GM12878 (cell line): ENCODE measurements around the gene HCFC1R1. TPM values are rescaled to one million over a fixed set of nuclear protein-coding genes. Genes with fewer than 3 reads are reported as not detected.

Experiments used
- BHLHE40 ChIP-seq, 2 experiments: fragments of 450-650 bp in 1 of 2; IDR thresholded peaks; 2 replicates each; pipeline ENCODE4 v1.6.1; 2011 to 2017; ENCODE audit warnings: low read depth in 2 of 2, borderline replicate concordance in 1 of 2, improper control_type of control experiment in 1 of 2, low read length in 1 of 2, mild to moderate bottlenecking in 1 of 2
- CHD2 ChIP-seq: IDR thresholded peaks from 2 replicates; pipeline ENCODE4 v1.6.1; 2011; ENCODE audit warnings: low read depth, low read length, improper control_type of control experiment, borderline replicate concordance
- CREB1 ChIP-seq: IDR thresholded peaks from 2 replicates; pipeline ENCODE4 v1.6.1; 2012; ENCODE audit warnings: low read depth, mild to moderate bottlenecking, inconsistent platforms
- ETV6 ChIP-seq, 2 experiments: fragments of 450-650 bp in 1 of 2; IDR thresholded peaks in 1 of 2; conservative IDR thresholded peaks in 1 of 2; 2 replicates each; pipeline ENCODE4 v1.6.1; 2014; ENCODE audit warnings: antibody characterized with exemption in 1 of 2, borderline replicate concordance in 1 of 2, low read depth in 1 of 2, mild to moderate bottlenecking in 1 of 2, moderate library complexity in 1 of 2
- GATAD2B ChIP-seq: fragments of 450-650 bp; conservative IDR thresholded peaks from 2 replicates; pipeline ENCODE4 v1.6.1; 2017; ENCODE audit warnings: low read depth, mild to moderate bottlenecking, moderate library complexity
- HDAC2 ChIP-seq: fragments of 200-600 bp; sonication (generic); IDR thresholded peaks from 2 replicates; pipeline ENCODE4 v1.6.1; 2017
- HDAC6 ChIP-seq: fragments of 200-600 bp; sonication (generic); IDR thresholded peaks from one replicate; pipeline ENCODE4 v1.8.0; 2017; ENCODE audit warnings: antibody characterized with exemption; ENCODE audit not compliant: unreplicated experiment
- IKZF1 ChIP-seq: fragments of 450-650 bp; conservative IDR thresholded peaks from 2 replicates; pipeline ENCODE4 v1.6.1; 2017; ENCODE audit warnings: antibody characterized with exemption, mild to moderate bottlenecking
- IKZF2 ChIP-seq, 2 experiments: fragments of 450-650 bp; IDR thresholded peaks; 2 replicates each; pipeline ENCODE4 v1.6.1; 2017; ENCODE audit warnings: mild to moderate bottlenecking in 2 of 2, moderate library complexity in 2 of 2
- JUNB ChIP-seq: IDR thresholded peaks from 2 replicates; pipeline ENCODE4 v1.6.1; 2016; ENCODE audit warnings: antibody characterized with exemption, mild to moderate bottlenecking
- JUND ChIP-seq: IDR thresholded peaks from 2 replicates; pipeline ENCODE4 v1.6.1; 2012; ENCODE audit warnings: low read depth, mild to moderate bottlenecking, low read length, improper control_type of control experiment, moderate library complexity
- LARP7 ChIP-seq: fragments of 450-650 bp; IDR thresholded peaks from 2 replicates; pipeline ENCODE4 v1.6.1; 2017; ENCODE audit warnings: mild to moderate bottlenecking
- MAX ChIP-seq: IDR thresholded peaks from 2 replicates; pipeline ENCODE4 v1.6.1; 2012; ENCODE audit warnings: low read depth, low read length, improper control_type of control experiment
- MTA3 ChIP-seq: IDR thresholded peaks from 2 replicates; pipeline ENCODE4 v1.6.1; 2012; ENCODE audit warnings: low read length, inconsistent platforms, borderline replicate concordance
- NFYB ChIP-seq: IDR thresholded peaks from 2 replicates; pipeline ENCODE4 v1.6.1; 2011; ENCODE audit warnings: low read depth, mild to moderate bottlenecking, low read length, improper control_type of control experiment, moderate library complexity; ENCODE audit not compliant: insufficient read depth
- POLR2AphosphoS5 ChIP-seq: IDR thresholded peaks from 2 replicates; pipeline ENCODE4 v1.6.1; 2011; ENCODE audit warnings: mild to moderate bottlenecking, low read length, inconsistent platforms
- RAD51 ChIP-seq: fragments of 450-650 bp; IDR thresholded peaks from 2 replicates; pipeline ENCODE4 v1.6.1; 2016; ENCODE audit warnings: moderate library complexity, mild to moderate bottlenecking, inconsistent platforms
- SMAD1 ChIP-seq: fragments of 450-650 bp; IDR thresholded peaks from 2 replicates; pipeline ENCODE4 v1.6.1; 2018; ENCODE audit warnings: mild to moderate bottlenecking, low read depth; ENCODE audit not compliant: partially characterized antibody
- SMARCA5 ChIP-seq: fragments of 450-650 bp; IDR thresholded peaks from 2 replicates; pipeline ENCODE4 v1.6.1; 2017; ENCODE audit warnings: mild to moderate bottlenecking
- SMC3 ChIP-seq: IDR thresholded peaks from 2 replicates; pipeline ENCODE4 v1.6.1; 2011; ENCODE audit warnings: low read length, improper control_type of control experiment, borderline replicate concordance
- STAT1 ChIP-seq: fragments of 450-650 bp; conservative IDR thresholded peaks from 2 replicates; pipeline ENCODE4 v1.6.1; 2014; ENCODE audit warnings: antibody characterized with exemption, mild to moderate bottlenecking
- YY1 ChIP-seq: IDR thresholded peaks from 2 replicates; pipeline ENCODE4 v1.6.1; 2011; ENCODE audit warnings: low read depth, mild to moderate bottlenecking, low read length
- ZBTB4 ChIP-seq: fragments of 450-650 bp; formaldehyde crosslinking; IDR thresholded peaks from 2 replicates; pipeline ENCODE4 v1.4.0; 2022; ENCODE audit warnings: mild to moderate bottlenecking, moderate library complexity
- ZNF217 ChIP-seq: fragments of 450-650 bp; IDR thresholded peaks from 2 replicates; pipeline ENCODE4 v1.6.1; 2017; ENCODE audit warnings: antibody characterized with exemption, mild to moderate bottlenecking
- ZNF24 ChIP-seq: fragments of 450-650 bp; IDR thresholded peaks from 2 replicates; pipeline ENCODE4 v1.6.1; 2017; ENCODE audit warnings: antibody characterized with exemption, mild to moderate bottlenecking
- ZNF384 ChIP-seq: IDR thresholded peaks from 2 replicates; pipeline ENCODE4 v1.6.1; 2012; ENCODE audit warnings: low read depth, mild to moderate bottlenecking, low read length, improper control_type of control experiment, borderline replicate concordance
- polyA plus RNA-seq, 11 experiments: library from polyadenylated mRNA; depleted of rRNA in 4 of 11; unstranded in 6 of 11; stranded (reverse) in 5 of 11; fragments of >200 nt; fragmentation: Nextera tagmentation in 4 of 11; fragmentation: Illumina TruSeq in 1 of 11; extraction: Ambion mirVana in 4 of 11; extraction: Trizol in 1 of 11; gene quantifications; 1 replicate in 1 of 11; 2 replicates in 10 of 11; pipeline versions ENCODE4 v1.2.1 to v1.2.3, GENCODE V29; 2011 to 2016; ENCODE audit warnings: inconsistent platforms in 2 of 11, missing spikeins in 2 of 11, low read depth in 1 of 11
- total RNA-seq, 4 experiments: library from RNA; depleted of rRNA in 3 of 4; stranded (reverse); fragments of >200 nt in 3 of 4; fragmentation: Illumina TruSeq in 1 of 4; extraction: Trizol in 1 of 4; gene quantifications; 2 replicates each; pipeline versions ENCODE4 v1.2.1 to v1.2.3, GENCODE V29; 2013 to 2021
- TF ChIP-seq, protein P1 (sequence below): IDR thresholded peaks from 2 replicates; pipeline ENCODE4 v1.6.1; 2011; ENCODE audit warnings: borderline replicate concordance, low read depth, mild to moderate bottlenecking, moderate library complexity, mixed read lengths, low read length; ENCODE audit not compliant: insufficient read depth; ENCODE audit errors: extremely low read length
- TF ChIP-seq, protein P2 (sequence below): IDR thresholded peaks from 2 replicates; pipeline ENCODE4 v1.6.1; 2012; ENCODE audit warnings: low read depth, low read length, improper control_type of control experiment

The HCFC1R1 gene
- total and polyA plus RNA-seq, 10 of the 15 experiments (the other 5 are each of a cell fraction or from before 2014, with no cell fraction given): 2.8 to 42.5 (median 20.4) TPM

DNA sequence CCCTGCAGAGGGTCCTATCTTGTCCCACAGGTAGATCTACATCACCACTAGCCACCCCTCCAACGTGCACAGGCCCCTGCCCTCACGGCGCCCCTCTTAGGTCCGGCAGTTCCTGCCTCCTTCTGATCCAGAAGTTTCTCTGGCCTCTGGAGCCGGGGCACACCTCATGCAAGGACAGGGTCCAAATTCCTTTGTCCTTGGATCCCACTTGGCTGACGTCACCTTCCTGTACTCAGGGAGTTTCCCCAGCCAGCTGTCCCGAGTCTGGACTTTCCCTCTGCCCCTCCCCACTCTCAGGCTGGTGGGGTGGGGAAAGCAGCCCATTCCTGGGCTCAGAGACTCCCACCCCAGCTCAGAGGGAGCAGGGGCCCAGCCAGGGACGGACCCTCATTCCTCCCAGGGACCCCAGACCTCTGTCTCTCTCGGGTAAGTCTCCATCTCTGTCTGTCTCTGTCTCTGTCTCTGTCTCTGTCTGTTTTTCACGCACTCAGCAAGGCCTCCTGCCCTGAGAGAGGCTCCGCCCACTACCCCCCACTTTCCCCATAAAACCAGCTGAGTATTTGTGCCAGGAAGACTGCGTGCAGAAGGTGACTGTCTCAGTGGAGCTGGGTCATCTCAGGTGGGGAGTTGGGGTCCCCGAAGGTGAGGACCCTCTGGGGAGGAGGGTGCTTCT, 41.5 kb upstream of the HCFC1R1 start, which contains the start of gene IL32 (continued):
- TF ChIP-seq CHD2: peak; percentile 74
- no peak for TF ChIP-seq HDAC6
- TF ChIP-seq YY1: no peak
- peak; percentile 93 for TF ChIP-seq IKZF1
- TF ChIP-seq ZNF24: no peak
- TF ChIP-seq MAX: no peak; the same call in 1 of the 2 replicates
- TF ChIP-seq SMC3: no peak
- TF ChIP-seq ETV6 (conservative IDR thresholded peaks at IDR 0.05 in 1 of 2, IDR thresholded peaks at IDR 0.05 in 1 of 2; ENCODE audit: borderline replicate concordance in 1 of 2, low read depth in 1 of 2): no peak
- no peak for TF ChIP-seq HDAC2
- no peak for TF ChIP-seq ZNF384
- TF ChIP-seq BHLHE40 (IDR thresholded peaks at IDR 0.05; ENCODE audit: borderline replicate concordance in 1 of 2, low read depth in 2 of 2, low read length in 1 of 2): peak in 1 of 2 experiments; percentile 24; a peak in 1 of 4 replicates
- TF ChIP-seq, protein P1, sequence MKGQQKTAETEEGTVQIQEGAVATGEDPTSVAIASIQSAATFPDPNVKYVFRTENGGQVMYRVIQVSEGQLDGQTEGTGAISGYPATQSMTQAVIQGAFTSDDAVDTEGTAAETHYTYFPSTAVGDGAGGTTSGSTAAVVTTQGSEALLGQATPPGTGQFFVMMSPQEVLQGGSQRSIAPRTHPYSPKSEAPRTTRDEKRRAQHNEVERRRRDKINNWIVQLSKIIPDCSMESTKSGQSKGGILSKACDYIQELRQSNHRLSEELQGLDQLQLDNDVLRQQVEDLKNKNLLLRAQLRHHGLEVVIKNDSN: no peak
- no peak for TF ChIP-seq SMAD1
- 0 out of 2 replicates have a peak, but pooled peaks have one; percentile 32 for TF ChIP-seq LARP7
- TF ChIP-seq MTA3: no peak
- no peak for TF ChIP-seq NFYB
- peak; percentile 86 to 88 for TF ChIP-seq IKZF2 (IDR thresholded peaks at IDR 0.05)
- TF ChIP-seq GATAD2B: peak; percentile 69
- TF ChIP-seq CREB1: peak; percentile 68
- TF ChIP-seq ZBTB4: no peak
- no peak for TF ChIP-seq JUND
- no peak for TF ChIP-seq STAT1
- TF ChIP-seq, protein P2, sequence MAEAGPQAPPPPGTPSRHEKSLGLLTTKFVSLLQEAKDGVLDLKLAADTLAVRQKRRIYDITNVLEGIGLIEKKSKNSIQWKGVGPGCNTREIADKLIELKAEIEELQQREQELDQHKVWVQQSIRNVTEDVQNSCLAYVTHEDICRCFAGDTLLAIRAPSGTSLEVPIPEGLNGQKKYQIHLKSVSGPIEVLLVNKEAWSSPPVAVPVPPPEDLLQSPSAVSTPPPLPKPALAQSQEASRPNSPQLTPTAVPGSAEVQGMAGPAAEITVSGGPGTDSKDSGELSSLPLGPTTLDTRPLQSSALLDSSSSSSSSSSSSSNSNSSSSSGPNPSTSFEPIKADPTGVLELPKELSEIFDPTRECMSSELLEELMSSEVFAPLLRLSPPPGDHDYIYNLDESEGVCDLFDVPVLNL: no peak
- no peak for TF ChIP-seq RAD51
- no peak; the same call in 1 of the 2 replicates for TF ChIP-seq JUNB
- no peak for TF ChIP-seq SMARCA5
- TF ChIP-seq ZNF217: no peak
- peak; percentile 57 for TF ChIP-seq POLR2AphosphoS5
